ENCODE data around the gene SSR4. TPM values are rescaled to one million over a fixed set of nuclear protein-coding genes. Genes with fewer than 3 reads are reported as not detected.

SSR4 gene
- total RNA-seq, 1 experiment from 2014 or later = 298 TPM

- POLR2A ChIA-PET (ENCODE audit: unreplicated experiment) = no interaction called here
These were observed 18.7 kb downstream of the SSR4 start for GRCh38 chrX:153813161-153813560.

GRCh38 chrX:153814591-153815315 is 20.3 kb downstream of the SSR4 start:
- Histone ChIP-seq H4K20me1 (ENCODE audit: low read length) (no peaks in the 10 kb centered on the region), H3K4me2 (ENCODE audit: low read length) (no peak overlapping the region), H3K27me3 (ENCODE audit: low read length) (no peaks in the 10 kb centered on the region), H3K9me3 (ENCODE audit: low read length) (no peaks in the 10 kb centered on the region), H3K9me2 (replicated peaks; ENCODE audit: low read length) (no peaks in the 10 kb centered on the region), H3K36me3 (ENCODE audit: low read depth, low read length) (no peaks in the 10 kb centered on the region), H3K27ac (ENCODE audit: low read length) (no peak overlapping the region), H3K9ac (ENCODE audit: low read length) (no peak overlapping the region), H3K4me3 (ENCODE audit: low read length) (no peak overlapping the region), H3F3A (ENCODE audit: low read length, unreplicated experiment) (no peaks in the 10 kb centered on the region), H3K79me2 (ENCODE audit: low read length) (no peaks in the 10 kb centered on the region), H3K4me1 (ENCODE audit: insufficient read depth, low read length) (no peaks in the 10 kb centered on the region; the same call in 1 of the 2 replicates), H2AFZ (ENCODE audit: low read length) (no peak overlapping the region)
- DNase-seq = no peak
- POLR2A ChIA-PET (ENCODE audit: unreplicated experiment) = no interaction called here
- CTCF ChIA-PET = no interaction called here
- intact Hi-C loops (cut with micrococcal nuclease) = no loop called here
- TF ChIP-seq EZH2phosphoT487 (IDR thresholded peaks at IDR 0.05; ENCODE audit: borderline replicate concordance, low read length) (no peak), EZH2 (IDR thresholded peaks at IDR 0.05; ENCODE audit: low read length, unreplicated experiment) (no peak), CTCF (conservative IDR thresholded peaks at IDR 0.05; ENCODE audit: low read depth, low read length) (no peak)
- no peak for ATAC-seq
- no TSS peak for BruUV-seq (replicated peaks)

More at GRCh38 chrX:153813161-153813560, 18.7 kb downstream of the SSR4 start:
- ATAC-seq = no peak
- H3K9ac ChIP-seq (ENCODE audit: low read length) = no peak overlapping the region
- DNase-seq = no peak
- H3K4me2 ChIP-seq (ENCODE audit: low read length) = no peak overlapping the region
- no peaks in the 10 kb centered on the region for H3K4me1 ChIP-seq (ENCODE audit: insufficient read depth, low read length)
- H3K9me3 ChIP-seq (ENCODE audit: low read length) = no peaks in the 10 kb centered on the region
- no peak overlapping the region for H2AFZ ChIP-seq (ENCODE audit: low read length)
- no peaks in the 10 kb centered on the region for H3K9me2 ChIP-seq (replicated peaks; ENCODE audit: low read length)
- H3F3A ChIP-seq (ENCODE audit: low read length, unreplicated experiment) = no peaks in the 10 kb centered on the region
- TF ChIP-seq CTCF (conservative IDR thresholded peaks at IDR 0.05; ENCODE audit: low read depth, low read length) = no peak
- no peak for TF ChIP-seq EZH2 (IDR thresholded peaks at IDR 0.05; ENCODE audit: low read length, unreplicated experiment)
- TF ChIP-seq EZH2phosphoT487 (IDR thresholded peaks at IDR 0.05; ENCODE audit: borderline replicate concordance, low read length) = no peak
- H3K4me3 ChIP-seq (ENCODE audit: low read length) = no peak overlapping the region
- H3K27ac ChIP-seq (ENCODE audit: low read length) = no peak overlapping the region
- no peaks in the 10 kb centered on the region for H3K27me3 ChIP-seq (ENCODE audit: low read length)
- intact Hi-C loops (cut with micrococcal nuclease) = no loop called here
- H4K20me1 ChIP-seq (ENCODE audit: low read length) = no peaks in the 10 kb centered on the region
- H3K79me2 ChIP-seq (ENCODE audit: low read length) = no peaks in the 10 kb centered on the region
- no TSS peak for BruUV-seq (replicated peaks)
- CTCF ChIA-PET = no interaction called here
- H3K36me3 ChIP-seq (ENCODE audit: low read depth, low read length) = no peaks in the 10 kb centered on the region
